Type B pancreatic cell (in vitro differentiated cells): ENCODE data around the gene GPR158. TPM values are rescaled to one million over a fixed set of nuclear protein-coding genes. Genes with fewer than 3 reads are reported as not detected.

ENCODE experiments used
- DNase-seq: peaks from one replicate; pipeline ENCODE4 v3.0.0; 2021; ENCODE audit warnings: mixed read lengths; ENCODE audit not compliant: unreplicated experiment; ENCODE audit errors: extremely low spot score
- H3K27ac Mint-ChIP-seq: 2 replicates; pipeline ENCODE4 v1.8.0; 2021; ENCODE audit warnings: mild to moderate bottlenecking, mixed read lengths
- H3K27me3 Mint-ChIP-seq: 2 replicates; pipeline ENCODE4 v1.8.0; 2021; ENCODE audit warnings: mixed read lengths
- H3K36me3 Mint-ChIP-seq: 2 replicates; pipeline ENCODE4 v1.8.0; 2021; ENCODE audit warnings: mixed read lengths
- H3K4me1 Mint-ChIP-seq: one replicate; pipeline ENCODE4 v1.8.0; 2021; ENCODE audit warnings: mixed read lengths; ENCODE audit not compliant: unreplicated experiment
- H3K4me3 Mint-ChIP-seq: 2 replicates; pipeline ENCODE4 v1.8.0; 2021; ENCODE audit warnings: mild to moderate bottlenecking, mixed read lengths
- H3K9me3 Mint-ChIP-seq: 2 replicates; pipeline ENCODE4 v1.8.0; 2021; ENCODE audit warnings: mixed read lengths
- CTCF ChIP-seq: fragments of 200-600 bp; sonication (generic); conservative IDR thresholded peaks from 2 replicates; pipeline ENCODE4 v1.5.0; 2021; ENCODE audit warnings: antibody characterized with exemption, mild to moderate bottlenecking
- total RNA-seq: library from RNA; stranded (reverse); gene quantifications from 2 replicates; pipeline ENCODE4 v1.2.1, GENCODE V29; 2021; ENCODE audit warnings: low replicate concordance

Gene GPR158
- total RNA-seq, 1 donor from 2014 or later, result 3.6 TPM

- H3K36me3 Mint-ChIP-seq, result no peaks in the 10 kb centered on the region
- no peak overlapping the region for H3K27ac Mint-ChIP-seq
- DNase-seq, result no peak
- no peaks in the 10 kb centered on the region for H3K27me3 Mint-ChIP-seq
- TF ChIP-seq CTCF, result no peak
- H3K4me3 Mint-ChIP-seq, result no peak overlapping the region
- no peaks in the 10 kb centered on the region for H3K4me1 Mint-ChIP-seq
- H3K9me3 Mint-ChIP-seq, result no peaks in the 10 kb centered on the region
Measured at GRCh38 chr10:25614652-25615051, 439.9 kb downstream of the GPR158 start.

GRCh38 chr10:25615926-25616325 lies 441.1 kb downstream of the GPR158 start:
- TF ChIP-seq CTCF, result no peak
- Mint-ChIP-seq H3K9me3 (no peaks in the 10 kb centered on the region), H3K27ac (no peak overlapping the region), H3K27me3 (no peaks in the 10 kb centered on the region), H3K36me3 (no peaks in the 10 kb centered on the region), H3K4me3 (no peak overlapping the region), H3K4me1 (no peaks in the 10 kb centered on the region)
- DNase-seq, result no peak

- no peak for DNase-seq
- Mint-ChIP-seq H3K4me1 (no peaks in the 10 kb centered on the region), H3K27me3 (no peaks in the 10 kb centered on the region), H3K9me3 (no peaks in the 10 kb centered on the region), H3K4me3 (no peak overlapping the region), H3K27ac (no peak overlapping the region), H3K36me3 (no peaks in the 10 kb centered on the region)
- TF ChIP-seq CTCF, result no peak
Measured at GRCh38 chr10:25616903-25617592, 442.2 kb downstream of the GPR158 start.

- Mint-ChIP-seq H3K9me3 (no peaks in the 10 kb centered on the region), H3K27me3 (no peaks in the 10 kb centered on the region), H3K4me1 (no peaks in the 10 kb centered on the region), H3K27ac (no peak overlapping the region), H3K4me3 (no peak overlapping the region), H3K36me3 (no peaks in the 10 kb centered on the region)
- DNase-seq, result no peak
- no peak for TF ChIP-seq CTCF
Measured at GRCh38 chr10:25627606-25628005, 452.8 kb downstream of the GPR158 start.

- no peaks in the 10 kb centered on the region for H3K27me3 Mint-ChIP-seq
- no peak overlapping the region for H3K27ac Mint-ChIP-seq
- H3K4me3 Mint-ChIP-seq, result no peak overlapping the region
- no peaks in the 10 kb centered on the region for H3K4me1 Mint-ChIP-seq
- DNase-seq, result no peak
- H3K9me3 Mint-ChIP-seq, result no peaks in the 10 kb centered on the region
- no peaks in the 10 kb centered on the region for H3K36me3 Mint-ChIP-seq
- no peak for TF ChIP-seq CTCF
Measured at GRCh38 chr10:25629333-25629732, 454.5 kb downstream of the GPR158 start.
